Astrocyte (in vitro differentiated cells and primary cell): ENCODE measurements around the gene PLAC1. TPM values are rescaled to one million over a fixed set of nuclear protein-coding genes. Genes with fewer than 3 reads are reported as not detected.

ENCODE experiments used
- microRNA-seq: library from miRNA; unstranded; fragments of <30 nt; microRNA quantifications from one replicate; pipeline ENCODE4 v1.2.0, GENCODE V29; 2020
- total RNA-seq: library from RNA; stranded (reverse); gene quantifications from 2 replicates; pipeline ENCODE4 v1.2.1, GENCODE V29; 2021

Gene PLAC1
- total RNA-seq, 1 donor from 2014 or later, result 0.61 TPM

Small RNAs within 50 kb of the gene (microRNA-seq; reads per million reads assigned to microRNA genes)
- 53,258 reads per million, percentile 100 among the genes with 10 or more reads in this experiment for gene MIR424
- 20.8 reads per million, percentile 47 among the genes with 10 or more reads in this experiment for gene MIR450A1
- 21.4 reads per million, percentile 47 among the genes with 10 or more reads in this experiment for gene MIR450A2
- gene MIR450B, result 87.3 reads per million, percentile 65 among the genes with 10 or more reads in this experiment
- 2,705 reads per million, percentile 88 among the genes with 10 or more reads in this experiment for gene MIR503
- gene MIR542, result 623 reads per million, percentile 79 among the genes with 10 or more reads in this experiment

Other genes starting within 250 kb of the PLAC1 start
- 20.2 and 20.6 TPM in 2 replicates for gene HPRT1, start 198.3 kb downstream of the PLAC1 start, total RNA-seq
- 11.5 and 12.4 TPM in 2 replicates for gene PABIR2, start 138.7 kb upstream of the PLAC1 start, total RNA-seq